Forelimb muscle (tissue), 1 donor: ENCODE data around the gene DNAJA1. TPM values are rescaled to one million over a fixed set of nuclear protein-coding genes. Genes with fewer than 3 reads are reported as not detected.
"Not testable (repeated sequence)": the region's sequence is repeated elsewhere in the genome, so short reads cannot be mapped to it uniquely, and the experiment has no call there.

Experiments
- DNase-seq: peaks from one replicate; pipeline ENCODE4 v3.0.0-alpha.2; 2013; ENCODE audit warnings: low read depth
- polyA plus RNA-seq: library from polyadenylated mRNA; unstranded; fragments of 120-200 nt; gene quantifications from one replicate; pipeline ENCODE4 v1.2.1, GENCODE V29; 2013; ENCODE audit not compliant: insufficient read length

The DNAJA1 gene
- polyA plus RNA-seq, 1 donor, result 86.8 TPM

GRCh38 chr9:33082128-33082527 is 57.1 kb downstream of the DNAJA1 start:
- no peak for DNase-seq

- no peak for DNase-seq
Measured at GRCh38 chr9:33082538-33083326, 57.7 kb downstream of the DNAJA1 start.

GRCh38 chr9:33085672-33086071 is 60.6 kb downstream of the DNAJA1 start:
- not testable (repeated sequence) for DNase-seq

Other genes with a start within 250 kb of the DNAJA1 start
- gene TMEM215, start 241.7 kb upstream of the DNAJA1 start, polyA plus RNA-seq, result 0.54 TPM
- gene APTX, start 23.6 kb upstream of the DNAJA1 start, polyA plus RNA-seq, result 22.1 TPM
- gene SMU1, start 51.4 kb downstream of the DNAJA1 start, polyA plus RNA-seq, result 16.3 TPM
- gene B4GALT1, start 142.1 kb downstream of the DNAJA1 start, polyA plus RNA-seq, result 34.5 TPM
- not detected for gene SPINK4, start 214.9 kb downstream of the DNAJA1 start, polyA plus RNA-seq
- gene BAG1, start 239.4 kb downstream of the DNAJA1 start, polyA plus RNA-seq, result 75.7 TPM
- gene CHMP5, start 239.8 kb downstream of the DNAJA1 start, polyA plus RNA-seq, result 72.3 TPM